H1 (cell line): ENCODE measurements around the gene LRCH1. TPM values are rescaled to one million over a fixed set of nuclear protein-coding genes. Genes with fewer than 3 reads are reported as not detected.

ENCODE experiments used
- CTCF ChIA-PET: fragments of 300-600 bp; sonication (Branson Sonifier 250); formaldehyde crosslinking; loops from one replicate; lab custom pipeline; 2021; ENCODE audit not compliant: partially characterized antibody; lab: Charles Lee
- POLR2A ChIA-PET: fragments of 300-600 bp; sonication (Branson Sonifier 250); formaldehyde crosslinking; loops from one replicate; lab custom pipeline; 2021; ENCODE audit warnings: inconsistent platforms; ENCODE audit not compliant: partially characterized antibody; lab: Charles Lee
- DNase-seq, 2 experiments: peaks; one replicate each; pipeline versions ENCODE4 v3.0.0 to v3.0.0-alpha.2; 2010 to 2022; ENCODE audit warnings: low spot score in 2 of 2, low read depth in 1 of 2, mixed read lengths in 1 of 2
- FAIRE-seq: peaks from 2 replicates; lab custom pipeline; 2011; peaks lifted over from hg19 to GRCh38; lab: Jason Lieb, UNC
- H2AFZ ChIP-seq: 2 replicates; pipeline ENCODE4 v1.8.1; 2012; ENCODE audit warnings: low read length, inconsistent platforms
- H2AK5ac ChIP-seq: 2 replicates; pipeline ENCODE4 v1.6.1; 2013; ENCODE audit warnings: low read depth, low read length
- H2BK120ac ChIP-seq: replicated peaks from 2 replicates; pipeline ENCODE3; 2013; ENCODE audit warnings: low read depth, low read length, inconsistent platforms
- H2BK12ac ChIP-seq: 2 replicates; pipeline ENCODE4 v1.6.1; 2013; ENCODE audit warnings: low read depth, low read length
- H2BK15ac ChIP-seq: 2 replicates; pipeline ENCODE4 v1.6.1; 2013; ENCODE audit warnings: low read length
- H2BK20ac ChIP-seq: 2 replicates; pipeline ENCODE4 v1.6.1; 2013; ENCODE audit warnings: low read length
- H2BK5ac ChIP-seq: 2 replicates; pipeline ENCODE4 v1.6.1; 2013; ENCODE audit warnings: low read depth, low read length
- H3K14ac ChIP-seq: 2 replicates; pipeline ENCODE4 v1.6.1; 2013; ENCODE audit warnings: inconsistent platforms; ENCODE audit not compliant: insufficient read length
- H3K18ac ChIP-seq: 2 replicates; pipeline ENCODE4 v1.6.1; 2013; ENCODE audit warnings: low read length; ENCODE audit errors: extremely low read depth
- H3K23ac ChIP-seq: 2 replicates; pipeline ENCODE4 v1.6.1; 2013; ENCODE audit warnings: inconsistent platforms; ENCODE audit not compliant: insufficient read length
- H3K23me2 ChIP-seq: 2 replicates; pipeline ENCODE4 v1.6.1; 2013; ENCODE audit warnings: low read depth, low read length
- H3K27ac ChIP-seq: 2 replicates; pipeline ENCODE4 v1.6.1; 2011; ENCODE audit warnings: low read depth, low read length, inconsistent platforms
- H3K27me3 ChIP-seq, 4 experiments: replicated peaks in 1 of 4; 1 replicate in 1 of 4; 2 replicates in 3 of 4; pipeline versions ENCODE4 v1.6.1 to v1.8.1; 2011 to 2013; ENCODE audit warnings: low read length in 3 of 4, mild to moderate bottlenecking in 3 of 4, inconsistent platforms in 2 of 4, mixed read lengths in 2 of 4, moderate library complexity in 1 of 4; ENCODE audit not compliant: control insufficient read depth in 3 of 4, insufficient read depth in 3 of 4; ENCODE audit errors: extremely low read depth in 1 of 4
- H3K36me3 ChIP-seq, 4 experiments: 2 replicates each; pipeline versions ENCODE4 v1.6.1 to v1.8.1; 2011 to 2013; ENCODE audit warnings: mild to moderate bottlenecking in 4 of 4, low read length in 3 of 4, moderate library complexity in 2 of 4, control low read depth in 1 of 4, inconsistent platforms in 1 of 4; ENCODE audit not compliant: insufficient read depth in 4 of 4, control insufficient read depth in 2 of 4
- H3K4ac ChIP-seq: replicated peaks from 2 replicates; pipeline ENCODE3; 2013; ENCODE audit warnings: low read length, low read depth, mixed read lengths, inconsistent platforms; ENCODE audit not compliant: insufficient read length
- H3K4me1 ChIP-seq, 4 experiments: replicated peaks in 1 of 4; 1 replicate in 1 of 4; 2 replicates in 3 of 4; pipeline versions ENCODE4 v1.6.1 to v1.8.1; 2011 to 2013; ENCODE audit warnings: low read length in 3 of 4, inconsistent platforms in 2 of 4, mixed read lengths in 1 of 4; ENCODE audit not compliant: insufficient read depth in 4 of 4, control insufficient read depth in 3 of 4
- H3K4me2 ChIP-seq, 2 experiments: 2 replicates each; pipeline versions ENCODE4 v1.6.1 to v1.8.1; 2011 to 2013; ENCODE audit warnings: low read depth in 2 of 2, low read length in 2 of 2, control low read depth in 1 of 2, inconsistent platforms in 1 of 2, mild to moderate bottlenecking in 1 of 2; ENCODE audit not compliant: insufficient read depth in 1 of 2
- H3K4me3 ChIP-seq, 4 experiments: fragments of 200-600, 300-600 bp in 1 of 4; sonication (generic), shearing (Covaris generic), sonication (Bioruptor Twin) in 1 of 4; 2 replicates each; pipeline versions ENCODE4 v1.5.1 to v1.8.1; 2011 to 2016; ENCODE audit warnings: low read length in 4 of 4, low read depth in 3 of 4, control low read depth in 2 of 4, inconsistent platforms in 2 of 4, mild to moderate bottlenecking in 2 of 4, mixed read lengths in 1 of 4, moderate library complexity in 1 of 4; ENCODE audit not compliant: insufficient read depth in 2 of 4; ENCODE audit errors: extremely low read depth in 1 of 4
- H3K56ac ChIP-seq: replicated peaks from 2 replicates; pipeline ENCODE3; 2013; ENCODE audit warnings: low read depth, mild to moderate bottlenecking, mixed read lengths, low read length, inconsistent platforms; ENCODE audit not compliant: insufficient read length
- H3K79me1 ChIP-seq: 2 replicates; pipeline ENCODE4 v1.6.1; 2013; ENCODE audit warnings: low read depth, low read length, control low read depth
- H3K79me2 ChIP-seq, 2 experiments: 2 replicates each; pipeline versions ENCODE4 v1.6.1 to v1.8.1; 2012 to 2013; ENCODE audit warnings: low read length in 2 of 2, mild to moderate bottlenecking in 2 of 2, inconsistent platforms in 1 of 2; ENCODE audit not compliant: insufficient read depth in 2 of 2, control insufficient read depth in 1 of 2
- H3K9ac ChIP-seq, 4 experiments: replicated peaks in 1 of 4; 1 replicate in 1 of 4; 2 replicates in 3 of 4; pipeline versions ENCODE4 v1.6.1 to v1.8.1; 2011 to 2013; ENCODE audit warnings: low read depth in 3 of 4, low read length in 3 of 4, control low read depth in 2 of 4, mild to moderate bottlenecking in 2 of 4, moderate library complexity in 2 of 4, inconsistent platforms in 1 of 4; ENCODE audit errors: extremely low read depth in 1 of 4
- H3K9me3 ChIP-seq, 2 experiments: 2 replicates each; pipeline versions ENCODE4 v1.6.1 to v1.8.1; 2012 to 2013; ENCODE audit warnings: mild to moderate bottlenecking in 2 of 2, moderate library complexity in 2 of 2, control low read depth in 1 of 2, inconsistent platforms in 1 of 2, low read depth in 1 of 2, low read length in 1 of 2, mixed read lengths in 1 of 2; ENCODE audit not compliant: insufficient read depth in 2 of 2
- H4K20me1 ChIP-seq, 2 experiments: replicated peaks in 1 of 2; 2 replicates each; pipeline versions ENCODE3 to v1.8.1; 2011 to 2013; ENCODE audit warnings: inconsistent platforms in 2 of 2, low read length in 2 of 2, mild to moderate bottlenecking in 1 of 2; ENCODE audit not compliant: insufficient read depth in 2 of 2, control insufficient read depth in 1 of 2
- H4K5ac ChIP-seq: 2 replicates; pipeline ENCODE4 v1.6.1; 2013; ENCODE audit warnings: low read length, low read depth, mixed read lengths, inconsistent platforms; ENCODE audit not compliant: insufficient read length
- H4K8ac ChIP-seq: 2 replicates; pipeline ENCODE4 v1.8.0; 2013; ENCODE audit warnings: mild to moderate bottlenecking, moderate library complexity, low read length, inconsistent platforms; ENCODE audit not compliant: insufficient read depth; ENCODE audit errors: extremely low read depth
- H4K91ac ChIP-seq: replicated peaks from 2 replicates; pipeline ENCODE3; 2013; ENCODE audit warnings: low read length, mixed read lengths, inconsistent platforms; ENCODE audit not compliant: insufficient read length
- CHD1 ChIP-seq: IDR thresholded peaks from 2 replicates; pipeline ENCODE4 v1.6.1; 2012; ENCODE audit warnings: low read depth, low read length, improper control_type of control experiment
- CHD2 ChIP-seq: IDR thresholded peaks from 2 replicates; pipeline ENCODE4 v1.6.1; 2012; ENCODE audit warnings: low read length, improper control_type of control experiment
- GTF2F1 ChIP-seq: IDR thresholded peaks from 2 replicates; pipeline ENCODE4 v1.6.1; 2012; ENCODE audit warnings: low read depth, low read length, improper control_type of control experiment, borderline replicate concordance
- HDAC2 ChIP-seq, 2 experiments: fragments of 300-600 bp in 1 of 2; sonication (generic) in 1 of 2; IDR thresholded peaks; 2 replicates each; pipeline ENCODE4 v1.6.1; 2011 to 2012; ENCODE audit warnings: low read depth in 2 of 2, low read length in 2 of 2, mild to moderate bottlenecking in 2 of 2, moderate library complexity in 2 of 2, borderline replicate concordance in 1 of 2, inconsistent platforms in 1 of 2
- JUN ChIP-seq: IDR thresholded peaks from 2 replicates; pipeline ENCODE4 v1.6.1; 2011; ENCODE audit warnings: low read depth, mild to moderate bottlenecking, improper control_type of control experiment, low read length
- KDM1A ChIP-seq: fragments of 200-600, 300-600 bp; sonication (generic); IDR thresholded peaks from 2 replicates; pipeline ENCODE4 v1.7.1; 2016; ENCODE audit warnings: mild to moderate bottlenecking, low read length, borderline replicate concordance
- POLR2A ChIP-seq, 2 experiments: IDR thresholded peaks; 1 replicate in 1 of 2; 2 replicates in 1 of 2; pipeline ENCODE4 v1.6.1; 2011; ENCODE audit warnings: low read depth in 2 of 2, low read length in 2 of 2, mild to moderate bottlenecking in 2 of 2; ENCODE audit errors: control extremely low read depth in 1 of 2
- RBBP5 ChIP-seq: IDR thresholded peaks from 2 replicates; pipeline ENCODE4 v1.7.1; 2012; ENCODE audit warnings: low read depth, mild to moderate bottlenecking, inconsistent platforms, low read length, moderate library complexity, borderline replicate concordance
- RXRA ChIP-seq: IDR thresholded peaks from 2 replicates; pipeline ENCODE4 v1.6.1; 2011; ENCODE audit warnings: low read depth, mild to moderate bottlenecking, low read length, moderate library complexity; ENCODE audit not compliant: insufficient read depth
- ZNF274 ChIP-seq: IDR thresholded peaks from 2 replicates; pipeline ENCODE4 v1.7.0; 2012; ENCODE audit warnings: low read length, borderline replicate concordance; ENCODE audit errors: extremely low read depth
- WGBS, 2 experiments: shearing (Covaris generic) in 1 of 2; methylation state at CpG; one replicate each; pipeline versions ENCODE4 v1.1.6 to v1.1.7; 2013 to 2015; ENCODE audit warnings: low lambda C conversion rate in 2 of 2, mixed read lengths in 2 of 2, inconsistent platforms in 1 of 2, low coverage in 1 of 2, missing lambda C conversion rate in 1 of 2; ENCODE audit not compliant: insufficient replicate concordance in 2 of 2, insufficient coverage in 1 of 2, insufficient read length in 1 of 2; ENCODE audit errors: extremely low coverage in 1 of 2, missing lambda C conversion rate in 1 of 2; 5-methylcytosine and 5-hydroxymethylcytosine counted together
- polyA plus RNA-seq, 7 experiments: library from polyadenylated mRNA; depleted of rRNA in 3 of 7; stranded (reverse) in 5 of 7; unstranded in 2 of 7; fragments of >200 nt in 5 of 7; fragments of 200-250 nt in 2 of 7; gene quantifications; 1 replicate in 5 of 7; 2 replicates in 1 of 7; 4 replicates in 1 of 7; pipeline versions ENCODE4 v1.2.1 to v1.2.3, GENCODE V29; 2011 to 2013; ENCODE audit warnings: missing spikeins in 2 of 7, mixed read lengths in 2 of 7
- total RNA-seq: library from RNA; stranded (reverse); fragmentation: NEBNext Ultra II Directional; extraction: Animal tissue kit (Norgen Biotek cat#: 25700); gene quantifications from 2 replicates; pipeline ENCODE4 v1.2.1, GENCODE V29; 2021

Gene LRCH1
- total and polyA plus RNA-seq, 2 of the 8 experiments (the other 6 are each of a cell fraction or from before 2014, with no cell fraction given): 3.0 to 10.1 TPM

GRCh38 chr13:46552303-46552682, 677 bp upstream of the LRCH1 start:
- Histone ChIP-seq H3K79me1 (no peaks in the 10 kb centered on the region; the same call in 1 of the 2 replicates), H3K9me3 (no peaks in the 10 kb centered on the region), H2AK5ac (0 out of 2 replicates have a peak overlapping the region, but pooled peaks have one; percentile 46), H2BK15ac (no peak overlapping the region), H3K27ac (no peak overlapping the region), H3K36me3 (no peaks in the 10 kb centered on the region), H3K14ac (no peak overlapping the region), H2BK12ac (peak overlapping the region; percentile 60; the same call in 1 of the 2 replicates), H3K23ac (no peak overlapping the region), H4K20me1 (no peaks in the 10 kb centered on the region), H3K9ac (peak overlapping the region in 1 of 4 experiments; percentile 67; a peak in 1 of 7 replicates), H3K27me3 (peaks cover 0 to 22% (median 7%) of the 10 kb centered on the region in 4 experiments; a peak in 4 of 7 replicates), H3K23me2 (peaks cover 13% of the 10 kb centered on the region), H2BK20ac (no peak overlapping the region), H2BK5ac (no peak overlapping the region), H3K4ac (no peak overlapping the region), H4K91ac (no peak overlapping the region), H4K5ac (no peak overlapping the region), H3K79me2 (peaks cover 0 to 32% of the 10 kb centered on the region in 2 experiments; a peak in 3 of 4 replicates), H4K8ac (no peak overlapping the region), H3K4me1 (peaks cover 0 to 14% (median 2%) of the 10 kb centered on the region in 4 experiments; a peak in 4 of 7 replicates), H3K18ac (no peak overlapping the region; the same call in none of the 2 replicates), H3K56ac (no peak overlapping the region), H3K4me3 (peak overlapping the region; percentile 70 to 94 (median 78)), H2AFZ (peak overlapping the region; percentile 79), H2BK120ac (no peak overlapping the region), H3K4me2 (peak overlapping the region; percentile 69 to 76)
- CTCF ChIA-PET: interaction anchor here (0.6 to 2.8 kb wide), 43 partner anchors 8 to 761 kb away, joined by 3 to 64 read pairs (median 5); no protein-coding TSS in a partner anchor
- POLR2A ChIA-PET: interaction anchor here (1.2 to 1.5 kb wide), 3 partner anchors 8 to 162 kb away, joined by 4 read pairs; no protein-coding TSS in a partner anchor
- 62% methylated on average over 12 of the region's 12 CpGs; no CpG with 5 or more reads in 1 of the 2 experiments for WGBS, 2 experiments
- no peak for DNase-seq
- FAIRE-seq: no peak
- no peak for TF ChIP-seq JUN
- no peak for TF ChIP-seq RXRA
- TF ChIP-seq CHD1: no peak
- TF ChIP-seq RBBP5: no peak
- TF ChIP-seq CHD2: no peak
- no peak for TF ChIP-seq HDAC2 (IDR thresholded peaks at IDR 0.05; ENCODE audit: borderline replicate concordance in 1 of 2, low read depth in 2 of 2, low read length in 2 of 2)
- TF ChIP-seq GTF2F1: no peak
- no peak for TF ChIP-seq ZNF274
- no peak for TF ChIP-seq KDM1A
- TF ChIP-seq POLR2A (IDR thresholded peaks at IDR 0.05; ENCODE audit: control extremely low read depth in 1 of 2, low read depth in 2 of 2, low read length in 2 of 2): no peak
